Fibroblast of lung (primary cell): ENCODE data around the gene PRM1. TPM values are rescaled to one million over a fixed set of nuclear protein-coding genes. Genes with fewer than 3 reads are reported as not detected.

Source experiments
- DNase-seq, 2 donors: peaks; one replicate each; pipeline versions ENCODE4 v3.0.0 to v3.0.0-alpha.2; 2010; ENCODE audit warnings: low read depth in 2 of 2
- H2AFZ ChIP-seq: 2 replicates; pipeline ENCODE4 v1.5.1; 2012; ENCODE audit warnings: low read length, control low read depth, inconsistent platforms
- H3K27ac ChIP-seq: 2 replicates; pipeline ENCODE4 v1.5.1; 2011; ENCODE audit warnings: low read length, control low read depth; ENCODE audit not compliant: insufficient read depth
- H3K27me3 ChIP-seq: 2 replicates; pipeline ENCODE4 v1.5.1; 2011; ENCODE audit warnings: mild to moderate bottlenecking, low read length; ENCODE audit not compliant: control insufficient read depth, insufficient read depth
- H3K36me3 ChIP-seq: 2 replicates; pipeline ENCODE4 v1.5.1; 2011; ENCODE audit warnings: low read length; ENCODE audit not compliant: control insufficient read depth, insufficient read depth
- H3K4me1 ChIP-seq: 2 replicates; pipeline ENCODE4 v1.5.1; 2011; ENCODE audit warnings: low read length; ENCODE audit not compliant: control insufficient read depth, insufficient read depth; ENCODE audit errors: extremely low read depth
- H3K4me2 ChIP-seq: 2 replicates; pipeline ENCODE4 v1.5.1; 2011; ENCODE audit warnings: low read length, control low read depth; ENCODE audit not compliant: insufficient read depth; ENCODE audit errors: extremely low read depth
- H3K4me3 ChIP-seq, 4 experiments: fragments of 200-600 bp in 1 of 4; sonication (generic) in 1 of 4; replicated peaks in 1 of 4; 2 replicates each; pipeline ENCODE4 v1.5.1; 2011 to 2016; ENCODE audit warnings: low read length in 4 of 4, low read depth in 3 of 4, mild to moderate bottlenecking in 3 of 4, control low read depth in 2 of 4, inconsistent platforms in 1 of 4, mixed read lengths in 1 of 4; ENCODE audit not compliant: insufficient read depth in 1 of 4; ENCODE audit errors: control extremely low read depth in 1 of 4
- H3K79me2 ChIP-seq: 2 replicates; pipeline ENCODE4 v1.5.1; 2012; ENCODE audit warnings: mild to moderate bottlenecking, low read length, inconsistent platforms; ENCODE audit not compliant: control insufficient read depth, insufficient read depth
- H3K9ac ChIP-seq: 2 replicates; pipeline ENCODE4 v1.5.1; 2011; ENCODE audit warnings: mild to moderate bottlenecking, low read length, control low read depth; ENCODE audit not compliant: insufficient read depth
- H3K9me3 ChIP-seq: 2 replicates; pipeline ENCODE4 v1.5.1; 2012; ENCODE audit warnings: low read depth, low read length; ENCODE audit not compliant: control insufficient read depth, insufficient read depth
- H4K20me1 ChIP-seq: 2 replicates; pipeline ENCODE4 v1.5.1; 2011; ENCODE audit warnings: low read length; ENCODE audit not compliant: control insufficient read depth, insufficient read depth; ENCODE audit errors: extremely low read depth
- CTCF ChIP-seq, 2 donors: IDR thresholded peaks in 1 of 2; conservative IDR thresholded peaks in 1 of 2; 1 replicate in 1 of 2; 2 replicates in 1 of 2; pipeline ENCODE4 v1.5.1; 2011 to 2012; ENCODE audit warnings: low read length in 2 of 2, control low read depth in 1 of 2, inconsistent platforms in 1 of 2, low read depth in 1 of 2, mild to moderate bottlenecking in 1 of 2
- EZH2 ChIP-seq: IDR thresholded peaks from 2 replicates; pipeline ENCODE4 v1.5.1; 2012; ENCODE audit warnings: low read length, control low read depth, mild to moderate bottlenecking; ENCODE audit errors: missing control alignments
- polyA plus RNA-seq, 2 donors: library from polyadenylated mRNA; depleted of rRNA in 1 of 2; stranded (reverse) in 1 of 2; unstranded in 1 of 2; fragments of >200 nt; gene quantifications; 2 replicates each; pipeline ENCODE4 v1.2.1, GENCODE V29; 2011 to 2012; ENCODE audit warnings: missing spikeins in 1 of 2
- total RNA-seq: library from RNA; depleted of rRNA; stranded (reverse); fragments of >200 nt; gene quantifications from 2 replicates; pipeline ENCODE4 v1.2.1, GENCODE V29; 2014

The PRM1 gene
- total and polyA plus RNA-seq, 2 donors (not counting 1 experiment from before 2014, with no cell fraction given) = not detected

- Histone ChIP-seq H3K9me3 (no peaks in the 10 kb centered on the region), H3K79me2 (no peaks in the 10 kb centered on the region), H4K20me1 (no peaks in the 10 kb centered on the region), H2AFZ (no peak overlapping the region), H3K36me3 (no peaks in the 10 kb centered on the region), H3K4me3 (peak overlapping the region; percentile 1 to 27 (median 16)), H3K4me2 (peak overlapping the region; percentile 83), H3K27me3 (no peaks in the 10 kb centered on the region), H3K27ac (peak overlapping the region; percentile 64), H3K4me1 (peaks cover 18% of the 10 kb centered on the region), H3K9ac (no peak overlapping the region)
- peak; percentile 40 to 50 for DNase-seq
- TF ChIP-seq CTCF (conservative IDR thresholded peaks at IDR 0.05 in 1 of 2, IDR thresholded peaks at IDR 0.05 in 1 of 2; ENCODE audit: low read depth in 1 of 2, low read length in 2 of 2) (no peak), EZH2 (no peak)
These were observed 48.0 kb upstream of the PRM1 start for GRCh38 chr16:11329071-11329491.

- TF ChIP-seq CTCF (conservative IDR thresholded peaks at IDR 0.05 in 1 of 2, IDR thresholded peaks at IDR 0.05 in 1 of 2; ENCODE audit: low read depth in 1 of 2, low read length in 2 of 2) (no peak), EZH2 (no peak)
- no peaks in the 10 kb centered on the region for H3K9me3 ChIP-seq
- H3K79me2 ChIP-seq = no peaks in the 10 kb centered on the region
- peak overlapping the region; percentile 83 for H3K4me2 ChIP-seq
- H3K36me3 ChIP-seq = no peaks in the 10 kb centered on the region
- no peak overlapping the region for H2AFZ ChIP-seq
- peak overlapping the region; percentile 1 to 27 (median 16) for H3K4me3 ChIP-seq
- H4K20me1 ChIP-seq = no peaks in the 10 kb centered on the region
- H3K27me3 ChIP-seq = no peaks in the 10 kb centered on the region
- H3K27ac ChIP-seq = peak overlapping the region; percentile 64
- peak; percentile 96 to 98 for DNase-seq
- no peak overlapping the region for H3K9ac ChIP-seq
- H3K4me1 ChIP-seq = peaks cover 18% of the 10 kb centered on the region
These were observed 47.3 kb upstream of the PRM1 start for GRCh38 chr16:11328172-11329070.

- Histone ChIP-seq H4K20me1 (no peaks in the 10 kb centered on the region), H3K79me2 (no peaks in the 10 kb centered on the region), H3K4me1 (peaks cover 18% of the 10 kb centered on the region), H3K4me3 (no peak overlapping the region), H3K9ac (no peak overlapping the region), H3K27me3 (no peaks in the 10 kb centered on the region), H3K27ac (peak overlapping the region; percentile 64), H3K4me2 (peak overlapping the region; percentile 5), H2AFZ (no peak overlapping the region), H3K36me3 (no peaks in the 10 kb centered on the region), H3K9me3 (no peaks in the 10 kb centered on the region)
- no peak for TF ChIP-seq EZH2
- TF ChIP-seq CTCF (conservative IDR thresholded peaks at IDR 0.05 in 1 of 2, IDR thresholded peaks at IDR 0.05 in 1 of 2; ENCODE audit: low read depth in 1 of 2, low read length in 2 of 2) = no peak
- DNase-seq = no peak
These were observed 46.4 kb upstream of the PRM1 start for GRCh38 chr16:11327277-11328171.
